Progenitor cell of endocrine pancreas (in vitro differentiated cells): ENCODE measurements around the gene DMRT2. TPM values are rescaled to one million over a fixed set of nuclear protein-coding genes. Genes with fewer than 3 reads are reported as not detected.
A peak's percentile ranks its signal among the peaks of the same experiment; 100 is the strongest.

ENCODE experiments used
- DNase-seq: peaks from one replicate; pipeline ENCODE4 v3.0.0; 2021; ENCODE audit warnings: low spot score; ENCODE audit not compliant: unreplicated experiment
- H3K27ac Mint-ChIP-seq: 2 replicates; pipeline ENCODE4 v1.8.0; 2021; ENCODE audit warnings: mild to moderate bottlenecking, moderate library complexity, mixed read lengths
- H3K27me3 Mint-ChIP-seq: 2 replicates; pipeline ENCODE4 v1.8.0; 2021; ENCODE audit warnings: mixed read lengths
- H3K36me3 Mint-ChIP-seq: 2 replicates; pipeline ENCODE4 v1.8.0; 2022; ENCODE audit warnings: mixed read lengths; ENCODE audit not compliant: insufficient read depth
- H3K4me1 Mint-ChIP-seq: 2 replicates; pipeline ENCODE4 v1.8.0; 2021; ENCODE audit warnings: low read depth, mixed read lengths
- H3K4me3 Mint-ChIP-seq: 2 replicates; pipeline ENCODE4 v1.8.0; 2021; ENCODE audit warnings: low read depth, mild to moderate bottlenecking, moderate library complexity, mixed read lengths
- H3K9me3 Mint-ChIP-seq: 2 replicates; pipeline ENCODE4 v1.8.0; 2021; ENCODE audit warnings: low read depth, mixed read lengths
- total RNA-seq: library from RNA; stranded (reverse); gene quantifications from 2 replicates; pipeline ENCODE4 v1.2.1, GENCODE V29; 2021
- TF ChIP-seq, protein P1 (sequence below): fragments of 200-600 bp; sonication (generic); IDR thresholded peaks from one replicate; pipeline ENCODE4 v1.5.0; 2021; ENCODE audit warnings: antibody characterized with exemption, mild to moderate bottlenecking; ENCODE audit not compliant: unreplicated experiment

DMRT2 gene
- total RNA-seq, 1 donor from 2014 or later: 1.4 TPM

DNA sequence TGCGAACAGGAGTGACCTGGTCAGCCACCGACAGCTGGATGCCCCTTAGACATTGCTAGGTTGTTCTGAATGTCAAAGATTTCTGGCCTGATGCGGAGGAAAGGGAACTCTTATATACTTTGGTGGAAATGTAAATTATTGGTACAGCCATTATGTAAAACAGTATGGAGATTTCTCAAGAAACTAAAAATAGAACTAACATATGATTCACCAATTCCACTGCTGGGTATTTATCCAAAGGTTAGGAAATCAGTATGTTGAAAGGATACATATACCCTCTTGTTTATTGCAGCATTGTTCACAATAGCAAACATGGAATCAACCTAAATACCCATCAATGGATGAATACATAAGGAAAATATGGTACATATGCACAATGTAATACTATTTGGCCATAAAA, 41.9 kb upstream of the DMRT2 start:
- Mint-ChIP-seq H3K9me3 (no peaks in the 10 kb centered on the region), H3K27ac (no peak overlapping the region), H3K27me3 (peaks cover 41% of the 10 kb centered on the region), H3K36me3 (no peaks in the 10 kb centered on the region), H3K4me1 (no peaks in the 10 kb centered on the region), H3K4me3 (no peak overlapping the region)
- DNase-seq: no peak
- TF ChIP-seq, protein P1, sequence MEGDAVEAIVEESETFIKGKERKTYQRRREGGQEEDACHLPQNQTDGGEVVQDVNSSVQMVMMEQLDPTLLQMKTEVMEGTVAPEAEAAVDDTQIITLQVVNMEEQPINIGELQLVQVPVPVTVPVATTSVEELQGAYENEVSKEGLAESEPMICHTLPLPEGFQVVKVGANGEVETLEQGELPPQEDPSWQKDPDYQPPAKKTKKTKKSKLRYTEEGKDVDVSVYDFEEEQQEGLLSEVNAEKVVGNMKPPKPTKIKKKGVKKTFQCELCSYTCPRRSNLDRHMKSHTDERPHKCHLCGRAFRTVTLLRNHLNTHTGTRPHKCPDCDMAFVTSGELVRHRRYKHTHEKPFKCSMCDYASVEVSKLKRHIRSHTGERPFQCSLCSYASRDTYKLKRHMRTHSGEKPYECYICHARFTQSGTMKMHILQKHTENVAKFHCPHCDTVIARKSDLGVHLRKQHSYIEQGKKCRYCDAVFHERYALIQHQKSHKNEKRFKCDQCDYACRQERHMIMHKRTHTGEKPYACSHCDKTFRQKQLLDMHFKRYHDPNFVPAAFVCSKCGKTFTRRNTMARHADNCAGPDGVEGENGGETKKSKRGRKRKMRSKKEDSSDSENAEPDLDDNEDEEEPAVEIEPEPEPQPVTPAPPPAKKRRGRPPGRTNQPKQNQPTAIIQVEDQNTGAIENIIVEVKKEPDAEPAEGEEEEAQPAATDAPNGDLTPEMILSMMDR: no peak

DNA sequence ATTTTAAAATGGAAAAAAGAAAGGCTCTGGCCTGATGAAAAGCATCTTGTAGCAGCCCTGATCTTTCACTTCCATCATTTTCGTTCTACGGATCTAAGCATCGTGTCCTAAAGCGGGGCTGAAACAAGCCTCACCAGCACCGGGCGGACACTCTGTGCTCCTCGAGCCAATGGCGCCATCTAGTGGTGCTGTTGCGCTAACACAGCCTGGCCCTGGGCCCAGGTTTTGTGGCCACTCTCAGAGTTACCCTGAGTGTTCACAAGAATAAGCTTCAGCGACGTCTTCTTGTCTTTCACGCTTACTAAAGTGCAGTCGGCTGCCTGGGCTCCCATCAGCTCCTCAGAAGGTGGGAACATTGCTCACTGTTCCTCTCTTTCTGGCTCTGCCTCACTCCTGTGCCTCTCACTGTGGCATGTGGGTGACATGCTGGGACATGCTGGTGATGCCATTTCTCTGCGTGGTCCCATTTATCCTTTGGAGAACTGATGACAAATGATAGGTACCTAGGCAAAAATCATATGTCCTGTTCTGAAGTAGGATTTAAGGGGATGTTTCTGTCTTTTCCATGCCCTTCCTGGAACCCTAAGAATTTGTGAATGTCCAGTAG, 41.0 kb upstream of the DMRT2 start:
- H3K27ac Mint-ChIP-seq: no peak overlapping the region
- no peaks in the 10 kb centered on the region for H3K9me3 Mint-ChIP-seq
- H3K36me3 Mint-ChIP-seq: no peaks in the 10 kb centered on the region
- H3K4me1 Mint-ChIP-seq: no peaks in the 10 kb centered on the region
- peak; percentile 82 for DNase-seq
- TF ChIP-seq, protein P1: no peak
- H3K27me3 Mint-ChIP-seq: peaks cover 46% of the 10 kb centered on the region
- no peak overlapping the region for H3K4me3 Mint-ChIP-seq

DNA sequence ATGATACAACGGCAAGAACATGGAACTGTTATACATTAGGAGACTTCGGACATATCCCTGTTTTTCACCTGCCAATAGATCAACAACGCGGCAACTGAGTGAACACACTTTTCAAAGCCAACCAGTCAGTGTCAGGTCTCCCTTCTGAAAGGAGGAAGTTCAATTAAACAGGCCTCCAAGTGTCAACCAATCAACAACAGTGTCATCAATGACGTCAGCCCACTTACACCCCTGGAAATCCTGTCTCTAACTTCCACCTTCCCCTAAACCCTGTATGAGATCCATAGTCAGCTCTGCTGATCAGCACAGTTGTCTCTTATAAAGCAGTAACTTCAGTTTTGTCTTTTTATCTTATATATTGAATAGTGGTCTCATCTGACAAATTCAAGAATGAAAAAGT, 37.1 kb upstream of the DMRT2 start:
- peaks cover 57% of the 10 kb centered on the region for H3K27me3 Mint-ChIP-seq
- no peaks in the 10 kb centered on the region for H3K9me3 Mint-ChIP-seq
- H3K36me3 Mint-ChIP-seq: no peaks in the 10 kb centered on the region
- no peak overlapping the region for H3K4me3 Mint-ChIP-seq
- no peak overlapping the region for H3K27ac Mint-ChIP-seq
- TF ChIP-seq, protein P1: no peak
- DNase-seq: no peak
- H3K4me1 Mint-ChIP-seq: no peaks in the 10 kb centered on the region

DNA sequence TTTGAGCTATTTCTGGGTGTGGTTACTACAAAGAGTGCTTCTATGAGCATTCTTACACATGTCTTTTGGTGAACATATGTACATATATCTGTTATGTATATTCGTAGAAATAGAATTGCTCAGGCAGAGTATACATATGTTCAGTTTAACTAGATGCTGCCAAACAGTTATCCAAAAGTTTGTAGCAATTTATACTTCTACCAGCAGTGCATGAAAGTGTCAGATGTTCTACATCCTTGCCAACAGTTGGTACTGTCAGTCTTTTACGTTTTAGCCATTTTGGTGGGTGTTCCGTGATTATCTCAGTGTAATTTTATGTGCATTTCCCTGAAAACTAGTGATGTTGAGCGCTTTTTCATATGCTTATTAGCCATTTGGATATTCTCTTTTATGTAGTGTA, 35.9 kb upstream of the DMRT2 start:
- Mint-ChIP-seq H3K36me3 (no peaks in the 10 kb centered on the region), H3K27ac (no peak overlapping the region), H3K4me1 (no peaks in the 10 kb centered on the region), H3K9me3 (no peaks in the 10 kb centered on the region), H3K27me3 (peaks cover 52% of the 10 kb centered on the region), H3K4me3 (no peak overlapping the region)
- TF ChIP-seq, protein P1: no peak
- no peak for DNase-seq

DNA sequence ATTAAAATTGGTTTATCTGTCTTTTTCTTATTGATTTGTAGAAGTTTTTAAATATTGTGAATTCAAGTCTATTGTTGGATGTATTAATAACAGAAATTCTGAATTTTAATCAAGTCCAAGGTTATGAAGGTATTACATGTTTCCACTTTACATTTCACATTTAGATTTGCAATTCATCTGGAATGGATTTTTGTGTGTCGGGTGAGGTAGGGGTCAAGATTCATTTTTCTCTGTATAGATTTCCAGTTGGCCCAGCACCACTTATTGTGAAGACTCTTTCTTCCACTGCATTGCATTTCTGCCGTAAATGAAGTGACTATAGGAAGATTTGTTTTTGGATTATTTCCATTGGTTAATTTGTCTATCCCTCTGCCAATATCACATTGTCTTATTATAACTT, 35.5 kb upstream of the DMRT2 start:
- no peak for DNase-seq
- no peaks in the 10 kb centered on the region for H3K36me3 Mint-ChIP-seq
- no peak overlapping the region for H3K27ac Mint-ChIP-seq
- no peak overlapping the region for H3K4me3 Mint-ChIP-seq
- peaks cover 52% of the 10 kb centered on the region for H3K27me3 Mint-ChIP-seq
- no peaks in the 10 kb centered on the region for H3K9me3 Mint-ChIP-seq
- H3K4me1 Mint-ChIP-seq: no peaks in the 10 kb centered on the region
- TF ChIP-seq, protein P1: no peak
